Esophagus squamous epithelium (tissue), 5 donors: ENCODE measurements around the gene HECTD1. TPM values are rescaled to one million over a fixed set of nuclear protein-coding genes. Genes with fewer than 3 reads are reported as not detected.

Experiments used
- DNase-seq: peaks from one replicate; lab custom pipeline; 2025; lab: John Stamatoyannopoulos, UW
- H3K27ac ChIP-seq, 4 donors: fragments of 200-600 bp; sonication (generic); one replicate each; pipeline ENCODE4 v1.5.1; 2016 to 2019; ENCODE audit warnings: mild to moderate bottlenecking in 1 of 4
- H3K27me3 ChIP-seq, 4 donors: fragments of 200-600 bp; sonication (generic); 1 replicate in 3 of 4; 2 replicates in 1 of 4; pipeline versions ENCODE4 v1.5.1 to v1.6.0; 2017 to 2021; ENCODE audit warnings: antibody characterized with exemption in 1 of 4
- H3K36me3 ChIP-seq, 3 donors: fragments of 200-600 bp; sonication (generic); one replicate each; pipeline ENCODE4 v1.5.1; 2016 to 2019
- H3K4me1 ChIP-seq, 3 donors: fragments of 200-600 bp; sonication (generic); one replicate each; pipeline ENCODE4 v1.5.1; 2017 to 2019
- H3K4me3 ChIP-seq, 4 donors: fragments of 200-600 bp; sonication (generic); 1 replicate in 3 of 4; 2 replicates in 1 of 4; pipeline ENCODE4 v1.5.1; 2016 to 2019; ENCODE audit warnings: mild to moderate bottlenecking in 2 of 4, moderate library complexity in 1 of 4
- H3K9me3 ChIP-seq, 3 donors: fragments of 200-600 bp; sonication (generic); one replicate each; pipeline ENCODE4 v1.5.1; 2016 to 2019
- CTCF ChIP-seq, 6 experiments: fragments of 450-650 bp in 4 of 6; fragments of 200-600 bp in 2 of 6; sonication (generic) in 2 of 6; IDR thresholded peaks; one replicate each; pipeline ENCODE4 v1.5.1; 2016 to 2019; ENCODE audit warnings: antibody characterized with exemption in 6 of 6, mild to moderate bottlenecking in 4 of 6, moderate library complexity in 4 of 6
- POLR2A ChIP-seq, 4 donors: fragments of 450-650 bp; IDR thresholded peaks; one replicate each; pipeline ENCODE4 v1.6.1; 2017; ENCODE audit warnings: antibody characterized with exemption in 4 of 4, mild to moderate bottlenecking in 4 of 4, moderate library complexity in 3 of 4
- WGBS, 2 donors: methylation state at CpG; one replicate each; pipeline ENCODE4 v1.1.5; 2018; 5-methylcytosine and 5-hydroxymethylcytosine counted together
- intact Hi-C: fragments of 100-400 bp; cut with DNase I; formaldehyde crosslinking; loops from one replicate; pipeline ENCODE4 v1.15.0; 2022
- total RNA-seq, 4 donors: library from RNA; depleted of rRNA; stranded (reverse); fragments of >200 nt; gene quantifications; one replicate each; pipeline ENCODE4 v1.1.0, GENCODE V29; 2016
- donor health status: DM: yes; HTN: yes; CAD: no.

The HECTD1 gene
- total RNA-seq, 4 donors from 2014 or later = 175 to 250 (median 194) TPM

- Histone ChIP-seq H3K27ac (no peak overlapping the region), H3K4me1 (peaks cover 0 to 4% (median 4%) of the 10 kb centered on the region in 3 donors), H3K36me3 (peaks cover 0 to 20% (median 3%) of the 10 kb centered on the region in 3 donors), H3K27me3 (no peaks in the 10 kb centered on the region), H3K4me3 (no peak overlapping the region), H3K9me3 (no peaks in the 10 kb centered on the region)
- intact Hi-C loops = no loop called here
- WGBS, 2 donors = 41 to 53% methylated on average over 2 of the region's 2 CpGs
- no peak for DNase-seq
- TF ChIP-seq CTCF (IDR thresholded peaks at IDR 0.05) = no peak
- TF ChIP-seq POLR2A (IDR thresholded peaks at IDR 0.05) = no peak
These were observed 128.8 kb downstream of the HECTD1 start for GRCh38 chr14:31078766-31079165.

GRCh38 chr14:31075144-31075543 is 132.4 kb downstream of the HECTD1 start:
- intact Hi-C loops = no loop called here
- TF ChIP-seq CTCF (IDR thresholded peaks at IDR 0.05) (no peak), POLR2A (IDR thresholded peaks at IDR 0.05) (no peak)

GRCh38 chr14:31071151-31071550 is 136.4 kb downstream of the HECTD1 start:
- intact Hi-C loops = no loop called here
- Histone ChIP-seq H3K9me3 (no peaks in the 10 kb centered on the region), H3K27ac (no peak overlapping the region), H3K27me3 (no peaks in the 10 kb centered on the region), H3K36me3 (peaks cover 0 to 14% (median 0%) of the 10 kb centered on the region in 3 donors), H3K4me3 (no peak overlapping the region), H3K4me1 (no peaks in the 10 kb centered on the region)
- no peak for DNase-seq
- WGBS, 2 donors = 89 to 100% methylated on average over 2 of the region's 2 CpGs
- no peak for TF ChIP-seq POLR2A (IDR thresholded peaks at IDR 0.05)
- TF ChIP-seq CTCF (IDR thresholded peaks at IDR 0.05) = no peak

More at GRCh38 chr14:31075144-31075543, 132.4 kb downstream of the HECTD1 start:
- Histone ChIP-seq H3K27ac (no peak overlapping the region), H3K4me3 (no peak overlapping the region), H3K36me3 (peaks cover 0 to 14% (median 0%) of the 10 kb centered on the region in 3 donors), H3K4me1 (peaks cover 0 to under 1% (median 0%) of the 10 kb centered on the region in 3 donors), H3K9me3 (no peaks in the 10 kb centered on the region), H3K27me3 (no peaks in the 10 kb centered on the region)
- no peak for DNase-seq
- 93 to 100% methylated on average over 2 of the region's 2 CpGs for WGBS, 2 donors

- H3K9me3 ChIP-seq = no peaks in the 10 kb centered on the region
- peaks cover 0 to 14% (median 0%) of the 10 kb centered on the region in 3 donors for H3K36me3 ChIP-seq
- H3K27me3 ChIP-seq = no peaks in the 10 kb centered on the region
- TF ChIP-seq POLR2A (IDR thresholded peaks at IDR 0.05) = no peak
- no peak for TF ChIP-seq CTCF (IDR thresholded peaks at IDR 0.05)
- DNase-seq = no peak
- no peaks in the 10 kb centered on the region for H3K4me1 ChIP-seq
- intact Hi-C loops = no loop called here
- no peak overlapping the region for H3K4me3 ChIP-seq
- 93% methylated on average over 3 to 5 of the region's 5 CpGs for WGBS, 2 donors
- H3K27ac ChIP-seq = no peak overlapping the region
These were observed 137.2 kb downstream of the HECTD1 start for GRCh38 chr14:31070431-31070830.

GRCh38 chr14:31069343-31069742 is 138.2 kb downstream of the HECTD1 start:
- H3K9me3 ChIP-seq = no peaks in the 10 kb centered on the region
- no peak for DNase-seq
- H3K27me3 ChIP-seq = no peaks in the 10 kb centered on the region
- no peaks in the 10 kb centered on the region for H3K4me1 ChIP-seq
- intact Hi-C loops = no loop called here
- no peak overlapping the region for H3K27ac ChIP-seq
- peaks cover 0 to 5% (median 0%) of the 10 kb centered on the region in 3 donors for H3K36me3 ChIP-seq
- 91 to 94% methylated on average over 3 of the region's 3 CpGs for WGBS, 2 donors
- H3K4me3 ChIP-seq = no peak overlapping the region
- no peak for TF ChIP-seq POLR2A (IDR thresholded peaks at IDR 0.05)
- TF ChIP-seq CTCF (IDR thresholded peaks at IDR 0.05) = no peak
